Stimulated activated CD8-positive, alpha-beta memory T cell treated with anti-CD3 and anti-CD28 coated beads, Interleukin-7, amount 100 ng/mL, for 24 hours (primary cell): ENCODE measurements around the gene SOX9.

Source experiments
- DNase-seq: peaks from one replicate; pipeline ENCODE4 v3.0.0-alpha.2; 2020; ENCODE audit warnings: low read depth

SOX9 gene

GRCh38 chr17:72120642-72121163 is at the start of gene SOX9:
Gene SOX9, plus strand, starts transcription at chr17:72121020. Its CDS starts 372 bp downstream, at chr17:72121392.
- no peak for DNase-seq

DNA sequence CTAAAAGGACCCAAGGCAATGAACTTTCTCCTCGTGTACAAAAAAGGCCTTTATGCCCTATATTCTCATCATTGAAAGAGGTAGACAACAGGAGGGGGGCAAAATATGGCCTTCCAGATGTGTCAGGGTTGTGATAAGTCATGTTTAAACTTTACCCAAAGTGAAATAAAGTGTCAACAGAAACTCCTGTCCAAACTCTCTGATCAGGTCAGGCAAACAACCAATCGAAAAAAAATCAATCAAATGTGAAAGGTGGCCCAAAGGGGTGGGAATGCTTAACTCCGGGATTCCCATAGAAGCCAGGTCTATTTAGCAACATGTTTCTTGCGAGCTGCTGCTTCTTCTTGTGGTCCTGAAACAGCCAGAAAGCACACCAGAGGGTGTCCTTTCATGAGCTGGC is 49.5 kb upstream of the SOX9 start:
- no peak for DNase-seq

GRCh38 chr17:72075995-72076677 is 44.7 kb upstream of the SOX9 start:
- DNase-seq, result no peak

DNA sequence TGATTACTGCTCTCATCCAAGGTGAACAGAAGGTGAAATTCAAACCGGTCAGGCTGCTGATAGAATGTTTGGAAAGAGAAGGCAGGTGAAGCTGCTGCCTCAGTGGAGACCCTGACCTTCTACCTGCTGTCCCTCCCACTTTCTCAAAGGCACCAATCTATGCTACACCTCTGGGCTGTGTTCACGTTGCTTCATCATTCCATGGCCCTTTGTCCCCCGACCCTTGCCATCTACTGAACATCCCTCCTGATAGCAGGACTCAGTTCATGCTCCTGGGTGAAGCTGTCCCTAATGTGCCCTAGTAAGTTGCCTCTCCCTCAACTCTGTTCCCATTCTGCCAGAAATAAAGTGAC is 44.2 kb upstream of the SOX9 start:
- no peak for DNase-seq

GRCh38 chr17:72077326-72077960 is 43.4 kb upstream of the SOX9 start:
- no peak for DNase-seq

- DNase-seq, result no peak
These were observed 41.1 kb upstream of the SOX9 start for GRCh38 chr17:72079700-72080099.

GRCh38 chr17:72087876-72088275 is 32.9 kb upstream of the SOX9 start:
- DNase-seq, result no peak

- no peak for DNase-seq
These were observed 31.3 kb upstream of the SOX9 start for GRCh38 chr17:72089453-72089987.

GRCh38 chr17:72090108-72090507 is 30.7 kb upstream of the SOX9 start:
- no peak for DNase-seq

DNA sequence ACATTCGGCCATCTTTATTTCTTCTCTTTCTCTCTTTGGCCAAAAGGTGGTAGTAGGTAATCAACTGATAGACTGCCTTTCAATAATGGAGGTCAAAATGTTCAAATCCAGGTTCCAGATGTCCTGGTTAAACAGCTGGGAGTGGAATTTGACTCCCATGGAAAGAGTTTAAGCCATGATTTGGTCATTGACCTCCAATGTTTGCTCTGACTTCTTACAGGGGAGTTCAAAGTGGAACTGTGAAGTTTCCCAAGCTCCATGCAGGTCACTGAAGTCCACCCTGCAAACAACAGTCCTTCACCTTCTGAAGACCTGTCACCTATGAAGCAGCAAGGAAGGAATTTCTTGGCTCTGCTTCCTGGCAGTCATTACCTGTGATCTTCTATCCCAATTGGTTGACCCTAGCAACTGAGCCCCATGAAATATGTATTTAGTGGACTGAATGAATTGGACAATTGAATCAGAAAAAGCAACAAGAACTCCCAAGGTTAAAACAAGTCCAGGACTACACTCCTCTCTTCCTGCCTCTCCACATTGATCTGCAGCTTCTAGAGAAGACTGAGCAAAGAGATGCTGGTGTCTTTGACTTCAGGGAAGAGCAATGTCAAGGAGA is 28.0 kb upstream of the SOX9 start:
- no peak for DNase-seq

DNA sequence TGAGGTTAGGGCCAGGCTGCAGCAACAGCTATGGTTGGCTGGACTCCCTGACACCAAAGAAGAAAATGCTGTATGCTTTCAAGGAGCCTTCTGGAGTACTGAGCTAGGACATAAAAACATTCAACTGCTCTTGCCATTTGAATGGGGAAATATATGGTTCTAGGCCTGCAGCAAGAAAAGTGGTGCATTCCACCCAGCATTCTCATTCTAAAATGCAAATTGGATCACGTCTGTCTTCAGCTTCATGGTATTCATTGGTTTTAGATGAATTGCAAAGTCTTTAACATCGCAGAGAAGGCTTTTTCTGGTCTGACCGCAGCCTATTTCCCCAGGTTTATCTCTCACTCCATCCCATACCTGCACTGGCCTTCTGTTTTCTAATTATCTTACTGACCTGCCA is 27.1 kb upstream of the SOX9 start:
- no peak for DNase-seq

- no peak for DNase-seq
These were observed 25.5 kb upstream of the SOX9 start for GRCh38 chr17:72095316-72095715.

GRCh38 chr17:72097144-72097543 is 23.7 kb upstream of the SOX9 start:
- no peak for DNase-seq

DNA sequence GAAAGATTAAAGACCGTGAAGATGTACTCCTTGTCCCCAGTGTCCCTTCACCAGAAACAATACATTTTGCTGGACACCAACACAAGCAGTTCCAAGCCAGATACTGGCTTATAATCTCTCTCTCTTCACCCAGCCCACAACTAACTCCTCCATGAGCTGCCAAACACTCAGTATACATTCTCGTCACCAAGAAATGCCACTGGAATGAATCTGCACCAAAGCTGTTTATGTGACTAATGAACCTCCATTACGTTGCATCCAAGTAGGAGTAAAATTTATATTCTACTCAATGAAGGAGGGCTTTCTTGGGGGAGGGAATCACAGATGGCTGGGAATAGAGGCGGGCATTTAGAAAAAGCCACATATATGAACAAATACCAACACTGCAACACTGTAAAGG is 20.9 kb upstream of the SOX9 start:
- no peak for DNase-seq

DNA sequence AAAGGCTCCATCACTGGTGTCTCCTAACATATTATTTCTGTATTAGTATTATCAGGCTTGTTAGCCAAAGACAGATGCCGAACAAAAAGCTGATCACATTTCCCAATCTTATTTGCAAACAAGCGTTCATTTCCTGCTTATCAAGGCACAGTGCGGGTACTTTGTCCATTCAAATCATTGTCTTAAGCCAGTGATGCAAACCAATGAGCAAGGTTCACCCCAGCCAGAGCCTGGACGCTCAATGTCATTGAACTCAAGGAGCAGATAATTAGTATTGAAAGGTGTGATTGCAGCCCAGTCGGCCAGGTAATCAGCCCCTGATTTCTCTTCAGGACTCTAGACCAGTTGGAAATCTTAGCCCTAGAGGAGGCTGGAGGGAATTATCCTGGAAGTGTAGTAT is 20.4 kb upstream of the SOX9 start:
- DNase-seq, result no peak

DNA sequence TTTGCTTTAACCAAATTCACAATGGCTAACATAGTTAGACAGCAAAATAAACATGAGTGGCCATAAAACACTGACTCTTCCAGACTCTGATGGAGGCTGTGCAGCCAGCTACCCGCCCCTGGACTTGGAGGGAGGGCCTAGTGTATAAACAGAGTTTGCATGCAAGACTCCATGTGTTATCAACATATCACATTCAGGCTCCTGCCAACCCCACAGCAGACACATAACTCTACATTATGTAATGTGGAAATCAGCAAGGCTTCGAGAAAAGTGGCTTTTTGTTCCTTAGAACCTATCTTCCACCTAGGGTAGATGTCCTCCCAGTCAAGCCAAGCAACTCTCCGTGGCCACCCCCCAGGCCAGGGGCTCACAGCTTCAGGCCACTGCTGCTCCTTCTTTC is 19.3 kb upstream of the SOX9 start:
- no peak for DNase-seq

DNA sequence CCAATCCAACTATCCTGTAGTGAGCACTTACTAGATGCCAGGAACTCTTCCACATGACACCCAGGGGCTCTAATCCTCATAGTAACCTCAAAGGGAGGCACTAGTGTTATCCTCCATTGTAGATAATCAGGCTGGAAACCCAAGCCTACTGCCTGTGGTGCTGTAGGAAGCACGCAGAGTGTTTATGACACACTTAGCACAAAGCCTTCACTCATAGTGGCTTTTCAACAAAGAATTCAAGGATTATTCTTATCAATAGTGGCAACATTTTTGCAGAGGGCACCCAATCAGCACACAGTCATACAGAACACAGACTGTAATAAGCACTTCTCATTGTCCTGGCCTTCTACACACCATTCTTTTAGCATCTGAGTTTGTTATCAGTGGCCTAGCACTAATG is 18.5 kb upstream of the SOX9 start:
- no peak for DNase-seq

DNA sequence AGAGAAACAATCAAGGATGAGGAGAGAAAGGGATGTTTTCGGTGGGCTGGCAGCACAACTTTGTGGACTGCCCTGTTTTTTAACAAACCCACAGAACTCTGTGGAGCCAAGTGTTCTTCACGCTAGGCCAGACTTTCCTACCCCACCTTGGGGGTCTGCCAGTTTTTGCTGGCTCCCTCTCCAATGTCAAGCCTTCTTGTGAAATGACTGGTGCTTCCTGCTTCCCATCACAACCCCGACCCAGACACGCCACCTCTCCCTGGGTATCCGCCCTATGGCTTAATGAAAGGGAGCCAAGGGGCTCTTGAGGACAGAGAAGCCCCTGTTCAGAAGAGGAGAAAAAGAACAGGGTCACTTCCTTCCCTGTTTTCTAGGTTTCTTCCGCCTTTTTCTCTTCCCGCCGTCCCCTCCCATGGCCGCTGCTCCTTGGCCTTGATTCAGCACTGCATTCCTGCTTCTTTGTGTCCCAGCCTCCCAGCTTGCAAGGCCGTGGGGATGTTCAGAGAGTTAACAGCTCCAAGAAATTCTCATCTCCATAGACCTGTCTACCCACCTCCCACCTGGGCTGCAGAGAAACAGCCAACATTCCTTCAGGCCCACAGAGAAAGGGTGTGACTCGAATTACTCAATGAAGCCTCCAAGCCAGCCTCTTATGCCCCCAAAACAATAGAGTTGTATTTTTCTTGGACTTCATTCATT is 16.5 kb upstream of the SOX9 start:
- no peak for DNase-seq

DNA sequence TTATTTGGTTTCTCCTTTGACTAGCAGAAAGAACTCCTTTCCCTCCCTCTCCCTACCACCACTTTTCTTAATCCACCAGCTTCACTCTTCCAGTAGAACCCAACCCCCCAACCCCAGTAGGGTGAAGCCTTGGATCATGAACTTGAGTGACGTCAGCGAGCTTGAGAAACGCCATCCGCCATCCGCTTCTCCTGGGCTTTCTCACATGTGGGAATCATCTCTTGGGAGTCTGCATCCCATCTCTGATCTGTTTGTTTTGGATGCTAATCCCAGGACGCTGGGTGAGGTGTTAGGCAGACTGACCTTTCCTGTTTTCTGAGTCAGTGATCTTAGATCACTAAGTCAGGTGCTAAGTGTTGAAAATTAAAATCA is 16.0 kb upstream of the SOX9 start:
- no peak for DNase-seq

DNA sequence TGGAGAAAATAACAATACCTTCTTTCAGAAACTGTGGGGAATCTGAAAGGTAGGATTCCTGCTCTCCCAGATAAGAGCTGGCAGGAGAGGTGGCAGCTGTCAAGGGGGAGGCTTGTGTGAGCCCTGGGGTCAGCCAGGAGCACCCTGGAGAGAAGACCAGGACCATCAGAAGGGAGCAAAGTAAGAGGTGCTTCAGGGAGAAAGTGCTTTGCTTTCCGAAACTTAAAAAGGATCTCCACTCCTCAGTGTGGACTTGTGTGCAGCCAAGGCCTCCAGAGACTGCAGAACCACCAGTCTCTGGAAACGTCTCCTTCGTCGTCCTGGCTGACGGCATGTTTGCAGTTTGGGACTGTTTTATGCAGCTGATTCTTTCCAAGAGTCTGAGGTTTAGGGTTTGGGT is 13.7 kb upstream of the SOX9 start:
- DNase-seq, result no peak

GRCh38 chr17:72110231-72110941 is 10.4 kb upstream of the SOX9 start:
- no peak for DNase-seq

GRCh38 chr17:72110942-72111318 is 9.9 kb upstream of the SOX9 start:
- DNase-seq, result no peak
